Epithelial cell of proximal tubule (primary cell): ENCODE results near the gene TIMM10B. TPM values are rescaled to one million over a fixed set of nuclear protein-coding genes. Genes with fewer than 3 reads are reported as not detected.

Experiments
- DNase-seq: peaks from one replicate; pipeline ENCODE4 v3.0.0-alpha.2; 2011; ENCODE audit warnings: low read depth
- H3K4me3 ChIP-seq: 2 replicates; pipeline ENCODE4 v1.5.1; 2011; ENCODE audit warnings: low read depth, mild to moderate bottlenecking, low read length
- total RNA-seq: library from RNA; depleted of rRNA; stranded (reverse); fragments of >200 nt; gene quantifications from 2 replicates; pipeline ENCODE4 v1.2.3, GENCODE V29; 2015
- TF ChIP-seq, protein P1 (sequence below): conservative IDR thresholded peaks from 2 replicates; pipeline ENCODE4 v1.5.1; 2012; ENCODE audit warnings: low read depth, mild to moderate bottlenecking, low read length

The TIMM10B gene
- total RNA-seq, 1 donor from 2014 or later, result 27.0 TPM

DNA sequence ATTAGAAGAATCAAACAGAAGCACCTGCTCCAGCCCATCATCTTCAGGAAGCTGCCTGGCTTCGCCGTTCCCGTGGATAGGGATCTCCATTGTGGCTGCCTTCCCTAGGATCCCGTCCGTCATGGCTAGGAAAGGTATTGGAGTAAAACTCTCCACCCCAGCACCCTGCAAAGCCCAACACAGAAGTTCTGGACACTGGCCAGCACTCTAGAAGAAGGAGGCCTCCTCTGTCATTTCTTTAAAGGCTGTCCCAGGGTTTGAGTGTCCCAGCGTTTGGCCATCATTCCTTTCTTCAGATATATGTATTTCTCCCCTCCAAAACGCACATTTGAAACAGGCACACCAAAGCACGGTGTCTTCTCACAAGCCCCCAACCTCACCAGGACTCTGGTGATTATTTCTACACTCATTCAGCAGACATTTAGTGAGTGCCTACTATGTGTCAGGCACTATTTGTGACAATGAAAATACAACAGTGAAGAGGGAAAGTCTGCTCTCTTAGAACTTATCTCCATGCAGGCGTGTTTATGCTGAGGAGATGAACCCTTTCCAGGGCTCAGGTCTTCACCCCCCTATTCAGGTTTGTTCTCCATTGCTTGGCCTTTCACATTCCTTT lies 894 bp upstream of the TIMM10B start:
- H3K4me3 ChIP-seq, result peak overlapping the region; percentile 99
- TF ChIP-seq, protein P1, sequence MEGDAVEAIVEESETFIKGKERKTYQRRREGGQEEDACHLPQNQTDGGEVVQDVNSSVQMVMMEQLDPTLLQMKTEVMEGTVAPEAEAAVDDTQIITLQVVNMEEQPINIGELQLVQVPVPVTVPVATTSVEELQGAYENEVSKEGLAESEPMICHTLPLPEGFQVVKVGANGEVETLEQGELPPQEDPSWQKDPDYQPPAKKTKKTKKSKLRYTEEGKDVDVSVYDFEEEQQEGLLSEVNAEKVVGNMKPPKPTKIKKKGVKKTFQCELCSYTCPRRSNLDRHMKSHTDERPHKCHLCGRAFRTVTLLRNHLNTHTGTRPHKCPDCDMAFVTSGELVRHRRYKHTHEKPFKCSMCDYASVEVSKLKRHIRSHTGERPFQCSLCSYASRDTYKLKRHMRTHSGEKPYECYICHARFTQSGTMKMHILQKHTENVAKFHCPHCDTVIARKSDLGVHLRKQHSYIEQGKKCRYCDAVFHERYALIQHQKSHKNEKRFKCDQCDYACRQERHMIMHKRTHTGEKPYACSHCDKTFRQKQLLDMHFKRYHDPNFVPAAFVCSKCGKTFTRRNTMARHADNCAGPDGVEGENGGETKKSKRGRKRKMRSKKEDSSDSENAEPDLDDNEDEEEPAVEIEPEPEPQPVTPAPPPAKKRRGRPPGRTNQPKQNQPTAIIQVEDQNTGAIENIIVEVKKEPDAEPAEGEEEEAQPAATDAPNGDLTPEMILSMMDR, result no peak
- no peak for DNase-seq

DNA sequence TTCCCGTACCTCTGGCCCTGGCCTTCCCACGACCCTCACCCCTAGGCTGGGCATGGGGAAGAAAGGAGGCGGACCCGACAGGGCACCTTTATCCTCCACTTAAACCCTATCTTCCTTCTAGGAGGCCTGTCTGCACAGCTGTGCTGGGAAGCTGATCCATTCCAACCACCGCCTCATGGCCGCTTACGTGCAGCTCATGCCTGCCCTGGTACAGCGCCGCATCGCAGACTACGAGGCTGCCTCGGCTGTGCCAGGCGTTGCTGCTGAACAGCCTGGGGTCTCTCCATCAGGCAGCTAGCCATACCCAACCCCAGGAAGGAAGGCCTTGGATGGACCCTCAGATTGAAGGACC lies 599 bp downstream of the TIMM10B start:
- DNase-seq, result no peak
- TF ChIP-seq, protein P1, result no peak
- peak overlapping the region; percentile 99 for H3K4me3 ChIP-seq

DNA sequence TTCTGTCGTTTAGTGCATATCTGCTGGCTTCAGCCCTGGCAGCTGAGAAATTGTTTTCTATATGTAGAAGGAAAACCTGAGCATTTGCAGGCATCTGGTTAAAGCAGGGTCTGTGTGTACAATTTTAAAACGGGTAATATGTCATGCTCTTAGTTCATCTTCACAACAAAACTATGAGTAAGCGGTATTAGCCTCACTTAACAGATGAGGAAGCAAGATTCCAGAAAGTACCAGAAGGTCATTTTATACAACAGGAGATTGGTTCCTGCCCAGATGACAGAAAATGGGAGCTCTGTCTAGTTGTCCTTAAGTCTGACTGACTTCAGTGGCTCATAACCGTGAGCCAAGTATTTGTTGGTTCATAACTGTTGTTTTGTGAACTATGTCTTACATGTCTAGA lies 1.1 kb downstream of the TIMM10B start:
- H3K4me3 ChIP-seq, result peak overlapping the region; percentile 99
- DNase-seq, result no peak
- TF ChIP-seq, protein P1, result no peak

DNA sequence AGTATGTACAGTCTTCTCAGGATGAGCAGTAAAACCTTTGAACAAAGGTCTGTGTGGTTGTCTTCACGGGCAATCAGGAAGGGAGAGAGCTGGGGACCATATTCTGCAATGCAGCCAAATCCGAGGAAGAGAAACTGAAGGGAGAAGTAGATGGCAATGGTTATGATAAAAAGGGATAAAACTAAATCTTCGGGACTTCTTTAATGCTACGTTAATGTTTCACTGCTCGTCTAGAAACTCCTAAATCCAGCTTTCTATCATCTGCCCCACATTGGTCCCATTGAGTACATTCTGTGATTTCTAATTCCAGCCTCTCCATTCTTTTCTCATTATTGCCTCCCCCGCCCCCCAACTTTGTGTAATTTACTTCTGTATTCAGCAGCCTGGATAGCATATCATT lies 1.7 kb downstream of the TIMM10B start:
- no peak for DNase-seq
- no peak overlapping the region for H3K4me3 ChIP-seq

DNA sequence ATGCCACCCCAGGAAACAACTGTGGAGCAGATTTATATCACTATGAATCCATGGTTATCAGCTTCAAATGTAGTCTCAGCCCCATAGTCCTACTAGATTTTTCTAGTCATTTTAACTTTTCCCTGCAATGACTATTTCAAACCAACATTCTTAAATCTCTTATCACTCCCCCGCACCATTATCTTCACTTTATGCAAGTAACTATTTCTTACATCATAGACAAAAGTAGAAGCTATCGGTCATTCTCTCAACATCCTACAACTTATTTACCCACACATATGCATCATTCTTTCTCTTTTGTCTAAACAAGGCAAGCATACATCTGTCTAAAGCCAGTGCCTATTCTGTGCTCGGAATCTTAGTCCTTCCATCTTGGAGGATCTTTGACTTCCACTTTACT lies 4.4 kb downstream of the TIMM10B start:
- H3K4me3 ChIP-seq, result no peak overlapping the region
- DNase-seq, result no peak
- TF ChIP-seq, protein P1, result no peak

More for the DNA sequence above, 1.7 kb downstream of the TIMM10B start:
- TF ChIP-seq, protein P1, result no peak

DNA sequence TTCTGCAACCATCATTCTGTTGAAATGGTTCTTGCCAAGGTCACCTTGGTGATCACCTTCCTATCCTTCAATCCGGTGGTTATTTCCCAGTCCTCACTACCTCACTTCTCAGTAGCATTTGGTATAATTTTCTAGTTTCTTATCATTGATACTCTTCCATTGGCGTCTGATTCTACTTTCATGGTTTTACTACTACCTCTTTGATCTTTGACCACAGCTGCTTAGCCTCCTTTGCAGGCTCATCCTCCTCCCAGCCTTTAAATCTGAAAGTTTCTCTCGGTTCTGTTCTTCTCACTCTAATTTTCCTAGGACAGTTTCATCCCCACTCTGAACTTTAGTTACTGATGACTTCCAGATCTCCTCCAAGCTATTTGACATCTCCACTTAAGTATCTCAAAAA lies 5.0 kb downstream of the TIMM10B start:
- no peak overlapping the region for H3K4me3 ChIP-seq
- no peak for DNase-seq
- TF ChIP-seq, protein P1, result no peak

DNA sequence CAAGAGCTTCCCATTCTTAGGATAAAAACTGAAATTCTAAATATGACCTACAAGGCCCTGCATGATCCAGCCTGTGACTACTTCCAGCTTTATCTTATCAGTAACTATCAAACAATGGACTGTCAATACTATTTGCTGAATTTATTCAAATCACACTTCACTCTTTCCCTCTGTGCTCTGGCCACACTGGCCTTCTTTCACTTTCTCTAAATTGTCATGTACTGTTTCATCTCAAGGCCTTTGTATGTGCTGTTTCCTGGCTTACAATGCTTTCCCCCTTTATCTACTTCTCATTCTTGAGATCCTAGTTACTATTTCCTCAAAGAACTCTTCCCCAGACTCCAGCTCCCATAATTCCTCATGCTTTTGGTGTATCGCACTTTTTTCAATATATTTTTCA lies 5.6 kb downstream of the TIMM10B start:
- no peak for DNase-seq
- TF ChIP-seq, protein P1, result no peak
- no peak overlapping the region for H3K4me3 ChIP-seq
